AG08396 (cell line): ENCODE results near the gene MAGI2.
A peak's percentile ranks its signal among the peaks of the same experiment; 100 is the strongest.

Experiments used
- DNase-seq: peaks from one replicate; pipeline ENCODE4 v3.0.0; 2012; ENCODE audit warnings: low spot score, mixed read lengths

The MAGI2 gene

GRCh38 chr7:79376299-79377025 is 77.0 kb downstream of the MAGI2 start:
- no peak for DNase-seq

GRCh38 chr7:79361214-79361613 is 92.3 kb downstream of the MAGI2 start:
- DNase-seq, result no peak

GRCh38 chr7:79359827-79360226 is 93.6 kb downstream of the MAGI2 start:
- no peak for DNase-seq

- no peak for DNase-seq
Measured at GRCh38 chr7:79357101-79357500, 96.4 kb downstream of the MAGI2 start.

- no peak for DNase-seq
Measured at GRCh38 chr7:79353720-79354468, 99.6 kb downstream of the MAGI2 start.

- peak; percentile 10 for DNase-seq
Measured at GRCh38 chr7:79352323-79352722, 101.1 kb downstream of the MAGI2 start.

- no peak for DNase-seq
Measured at GRCh38 chr7:79347351-79347750, 106.1 kb downstream of the MAGI2 start.

GRCh38 chr7:79341902-79342301 is 111.6 kb downstream of the MAGI2 start:
- DNase-seq, result no peak

GRCh38 chr7:79340212-79340611 is 113.3 kb downstream of the MAGI2 start:
- DNase-seq, result no peak

GRCh38 chr7:79339208-79339925 is 114.1 kb downstream of the MAGI2 start:
- DNase-seq, result no peak

- no peak for DNase-seq
Measured at GRCh38 chr7:79337717-79338116, 115.8 kb downstream of the MAGI2 start.

- DNase-seq, result no peak
Measured at GRCh38 chr7:79334841-79335240, 118.6 kb downstream of the MAGI2 start.

GRCh38 chr7:79334334-79334733 is 119.1 kb downstream of the MAGI2 start:
- DNase-seq, result no peak

GRCh38 chr7:79332091-79332490 is 121.4 kb downstream of the MAGI2 start:
- no peak for DNase-seq

- DNase-seq, result no peak
Measured at GRCh38 chr7:79329464-79329863, 124.0 kb downstream of the MAGI2 start.

- DNase-seq, result no peak
Measured at GRCh38 chr7:79320741-79321473, 132.6 kb downstream of the MAGI2 start.

GRCh38 chr7:79319369-79319768 is 134.1 kb downstream of the MAGI2 start:
- DNase-seq, result no peak

GRCh38 chr7:79317728-79318127 is 135.7 kb downstream of the MAGI2 start:
- DNase-seq, result peak; percentile 62

GRCh38 chr7:79312022-79312421 is 141.4 kb downstream of the MAGI2 start:
- DNase-seq, result no peak

- DNase-seq, result no peak
Measured at GRCh38 chr7:79308192-79308591, 145.3 kb downstream of the MAGI2 start.

- DNase-seq, result no peak
Measured at GRCh38 chr7:79307376-79307775, 146.1 kb downstream of the MAGI2 start.

GRCh38 chr7:79304711-79305110 is 148.8 kb downstream of the MAGI2 start:
- no peak for DNase-seq
